GM12878 (cell line): ENCODE measurements around the gene ZFTA. TPM values are rescaled to one million over a fixed set of nuclear protein-coding genes. Genes with fewer than 3 reads are reported as not detected.

ENCODE experiments used
- ATAC-seq: fragments of 200-7000 bp; cut with Tn5 transposase; 3 replicates; pipeline ENCODE4 v1.9.1; 2020; ENCODE audit warnings: mild to moderate bottlenecking, moderate library complexity
- BruUV-seq: library from RNA; stranded (reverse); fragments of 400-500 nt; replicated peaks from 2 replicates; lab custom pipeline; 2021; lab: Mats Ljungman, UMichigan
- CTCF ChIA-PET: fragments of 300-600 bp; sonication (Branson Sonifier 250); formaldehyde crosslinking; extraction: SDS; loops from one replicate; lab custom pipeline; 2021; ENCODE audit warnings: inconsistent platforms; lab: Yijun Ruan, JAX
- POLR2A ChIA-PET: fragments of 350-600 bp; formaldehyde crosslinking; extraction: SDS; loops from one replicate; lab custom pipeline; 2021; ENCODE audit warnings: inconsistent platforms; lab: Charles Lee
- RAD21 ChIA-PET: fragments of 300-600 bp; sonication (Branson Sonifier 250); formaldehyde crosslinking; loops from one replicate; lab custom pipeline; 2023; ENCODE audit warnings: antibody characterized with exemption; ENCODE audit not compliant: unreplicated experiment; lab: Charles Lee
- SMC1A ChIA-PET: fragments of 300-600 bp; sonication (Branson Sonifier 250); formaldehyde crosslinking; loops from one replicate; lab custom pipeline; 2023; ENCODE audit not compliant: unreplicated experiment, uncharacterized antibody; lab: Charles Lee
- DNase-seq: peaks from one replicate; pipeline ENCODE4 v3.0.0-alpha.2; 2011; ENCODE audit warnings: low read depth, low spot score
- FAIRE-seq: peaks from 3 replicates; lab custom pipeline; 2011; peaks lifted over from hg19 to GRCh38; lab: Jason Lieb, UNC
- H2AFZ ChIP-seq: 2 replicates; pipeline ENCODE4 v1.6.0; 2011; ENCODE audit warnings: low read depth, low read length, control low read depth; ENCODE audit not compliant: control insufficient read depth
- H3K27ac ChIP-seq: 2 replicates; pipeline ENCODE4 v1.5.1; 2011; ENCODE audit warnings: control low read depth; ENCODE audit not compliant: control insufficient read depth, insufficient read depth
- H3K27me3 ChIP-seq, 2 experiments: replicated peaks in 1 of 2; 2 replicates each; pipeline versions ENCODE4 v1.6.0 to v1.6.1; 2011; ENCODE audit warnings: low read length in 1 of 2; ENCODE audit not compliant: control insufficient read depth in 2 of 2, insufficient read depth in 2 of 2
- H3K36me3 ChIP-seq, 2 experiments: 2 replicates each; pipeline ENCODE4 v1.5.1; 2011; ENCODE audit warnings: low read length in 1 of 2; ENCODE audit not compliant: control insufficient read depth in 2 of 2, insufficient read depth in 2 of 2
- H3K4me1 ChIP-seq: 2 replicates; pipeline ENCODE4 v1.6.1; 2011; ENCODE audit warnings: mild to moderate bottlenecking, low read length, moderate library complexity, mixed read lengths; ENCODE audit not compliant: control insufficient read depth, insufficient read depth
- H3K4me2 ChIP-seq: 2 replicates; pipeline ENCODE4 v1.6.0; 2011; ENCODE audit warnings: control low read depth; ENCODE audit not compliant: control insufficient read depth, insufficient read depth
- H3K4me3 ChIP-seq: fragments of 200-600 bp; sonication (generic); 2 replicates; pipeline ENCODE4 v1.5.1; 2016
- H3K79me2 ChIP-seq: 2 replicates; pipeline ENCODE4 v1.6.0; 2011; ENCODE audit warnings: low read length; ENCODE audit not compliant: control insufficient read depth, insufficient read depth
- H3K9ac ChIP-seq: 2 replicates; pipeline ENCODE4 v1.8.0; 2011; ENCODE audit warnings: low read length, control low read depth, mixed read lengths; ENCODE audit not compliant: control insufficient read depth, insufficient read depth
- H3K9me3 ChIP-seq: replicated peaks from 3 replicates; pipeline ENCODE4 v1.5.1; 2011; ENCODE audit warnings: mild to moderate bottlenecking, low read length; ENCODE audit not compliant: control insufficient read depth, insufficient read depth
- H4K20me1 ChIP-seq: 2 replicates; pipeline ENCODE4 v1.6.0; 2011; ENCODE audit not compliant: control insufficient read depth, insufficient read depth
- ATF3 ChIP-seq: IDR thresholded peaks from 2 replicates; pipeline ENCODE4 v1.6.1; 2011; ENCODE audit warnings: low read depth, mild to moderate bottlenecking, low read length, moderate library complexity, borderline replicate concordance; ENCODE audit errors: extremely low read depth
- FOXK2 ChIP-seq: fragments of 450-650 bp; IDR thresholded peaks from 2 replicates; pipeline ENCODE4 v1.6.1; 2017; ENCODE audit warnings: mild to moderate bottlenecking, moderate library complexity
- HDAC6 ChIP-seq: fragments of 200-600 bp; sonication (generic); IDR thresholded peaks from one replicate; pipeline ENCODE4 v1.8.0; 2017; ENCODE audit warnings: antibody characterized with exemption; ENCODE audit not compliant: unreplicated experiment
- MAX ChIP-seq: IDR thresholded peaks from 2 replicates; pipeline ENCODE4 v1.6.1; 2012; ENCODE audit warnings: low read depth, low read length, improper control_type of control experiment
- NR2C2 ChIP-seq: IDR thresholded peaks from 2 replicates; pipeline ENCODE4 v1.6.1; 2011; ENCODE audit warnings: borderline replicate concordance, low read depth; ENCODE audit not compliant: control insufficient read depth, insufficient read length
- PKNOX1 ChIP-seq: fragments of 450-650 bp; IDR thresholded peaks from 2 replicates; pipeline ENCODE4 v1.6.1; 2016; ENCODE audit warnings: mild to moderate bottlenecking
- SIX5 ChIP-seq: IDR thresholded peaks from 2 replicates; pipeline ENCODE4 v1.6.1; 2011; ENCODE audit warnings: mild to moderate bottlenecking, low read depth, low read length, moderate library complexity; ENCODE audit not compliant: severe bottlenecking
- SREBF1 ChIP-seq: IDR thresholded peaks from 2 replicates; pipeline ENCODE4 v1.6.1; 2012; ENCODE audit warnings: mild to moderate bottlenecking, low read length
- ZNF687 ChIP-seq: fragments of 450-650 bp; IDR thresholded peaks from 2 replicates; pipeline ENCODE4 v1.6.1; 2017; ENCODE audit warnings: mild to moderate bottlenecking, moderate library complexity
- WGBS: methylation state at CpG from one replicate; pipeline ENCODE4 v1.1.6; 2016; ENCODE audit warnings: low lambda C conversion rate; ENCODE audit not compliant: insufficient replicate concordance, insufficient coverage; ENCODE audit errors: missing lambda C conversion rate; 5-methylcytosine and 5-hydroxymethylcytosine counted together
- in situ Hi-C: fragments of 300-500 bp; cut with MboI; formaldehyde crosslinking; loops from 9 replicates; pipeline ENCODE4 v1.14.3; 2018; ENCODE audit warnings: mixed read lengths
- intact Hi-C: fragments of 100-400 bp; cut with micrococcal nuclease; formaldehyde crosslinking; loops from one replicate; pipeline ENCODE4 v1.14.2; 2022; ENCODE audit not compliant: unreplicated experiment
- polyA plus RNA-seq, 11 experiments: library from polyadenylated mRNA; depleted of rRNA in 4 of 11; unstranded in 6 of 11; stranded (reverse) in 5 of 11; fragments of >200 nt; fragmentation: Nextera tagmentation in 4 of 11; fragmentation: Illumina TruSeq in 1 of 11; extraction: Ambion mirVana in 4 of 11; extraction: Trizol in 1 of 11; gene quantifications; 1 replicate in 1 of 11; 2 replicates in 10 of 11; pipeline versions ENCODE4 v1.2.1 to v1.2.3, GENCODE V29; 2011 to 2016; ENCODE audit warnings: inconsistent platforms in 2 of 11, missing spikeins in 2 of 11, low read depth in 1 of 11
- total RNA-seq, 4 experiments: library from RNA; depleted of rRNA in 3 of 4; stranded (reverse); fragments of >200 nt in 3 of 4; fragmentation: Illumina TruSeq in 1 of 4; extraction: Trizol in 1 of 4; gene quantifications; 2 replicates each; pipeline versions ENCODE4 v1.2.1 to v1.2.3, GENCODE V29; 2013 to 2021

The ZFTA gene
- total and polyA plus RNA-seq, 10 of the 15 experiments (the other 5 are each of a cell fraction or from before 2014, with no cell fraction given), result 0.39 to 7.9 (median 2.2) TPM

GRCh38 chr11:63761188-63761587 is 7.4 kb downstream of the ZFTA start:
- no peak overlapping the region for H3K4me3 ChIP-seq
- no peaks in the 10 kb centered on the region for H4K20me1 ChIP-seq
- no peak for ATAC-seq
- DNase-seq, result no peak
- H3K4me1 ChIP-seq, result no peaks in the 10 kb centered on the region
- H3K79me2 ChIP-seq, result no peaks in the 10 kb centered on the region
- ChIA-PET RAD21 (no interaction called here), POLR2A (no interaction called here), SMC1A (interaction anchor here (0.9 kb wide), 1 partner anchor 23 kb away, joined by 4 read pairs; no protein-coding TSS in a partner anchor), CTCF (no interaction called here)
- no peak overlapping the region for H3K9ac ChIP-seq
- no peaks in the 10 kb centered on the region for H3K27me3 ChIP-seq
- peaks cover 3% of the 10 kb centered on the region in 2 experiments; a peak in 2 of 4 replicates for H3K36me3 ChIP-seq
- no peaks in the 10 kb centered on the region for H3K9me3 ChIP-seq
- no peak overlapping the region for H2AFZ ChIP-seq
- no peak overlapping the region for H3K4me2 ChIP-seq
- FAIRE-seq, result no peak
- H3K27ac ChIP-seq, result no peak overlapping the region
- intact Hi-C loops (no loop called here), in situ Hi-C loops (no loop called here)
- TF ChIP-seq NR2C2 (no peak), PKNOX1 (no peak), MAX (no peak), SIX5 (no peak)
- 77% methylated on average over 10 of the region's 10 CpGs for WGBS
- BruUV-seq, result no TSS peak

- RAD21 ChIA-PET, result no interaction called here
- in situ Hi-C loops (no loop called here), intact Hi-C loops (no loop called here)
- H2AFZ ChIP-seq, result no peak overlapping the region
- H3K4me2 ChIP-seq, result no peak overlapping the region
- FAIRE-seq (no peak), DNase-seq (no peak), ATAC-seq (no peak)
- H3K36me3 ChIP-seq, result peaks cover 3% of the 10 kb centered on the region in 2 experiments; a peak in 2 of 4 replicates
- POLR2A ChIA-PET, result no interaction called here
- no TSS peak for BruUV-seq
- H3K4me1 ChIP-seq, result no peaks in the 10 kb centered on the region
- H4K20me1 ChIP-seq, result no peaks in the 10 kb centered on the region
- no peaks in the 10 kb centered on the region for H3K27me3 ChIP-seq
- H3K4me3 ChIP-seq, result no peak overlapping the region
- SMC1A ChIA-PET, result no interaction called here
- no peaks in the 10 kb centered on the region for H3K79me2 ChIP-seq
- H3K27ac ChIP-seq, result no peak overlapping the region
- CTCF ChIA-PET, result interaction anchor here (1.0 kb wide), 1 partner anchor 22 kb away, joined by 4 read pairs; no protein-coding TSS in a partner anchor
- no peaks in the 10 kb centered on the region for H3K9me3 ChIP-seq
- 79% methylated on average over 5 of the region's 5 CpGs for WGBS
- H3K9ac ChIP-seq, result no peak overlapping the region
- TF ChIP-seq SREBF1 (no peak), FOXK2 (no peak), HDAC6 (no peak), ATF3 (no peak), ZNF687 (no peak)
Measured at GRCh38 chr11:63760487-63761079, 8.0 kb downstream of the ZFTA start.
